SU-DHL-6 (cell line): Measurements from ENCODE around the gene PTPN14.

Experiments used
- CTCF ChIP-seq: fragments of 200-600 bp; sonication (generic); IDR thresholded peaks from one replicate; pipeline ENCODE4 v1.5.1; 2017; ENCODE audit warnings: antibody characterized with exemption, mild to moderate bottlenecking, low read length, moderate library complexity; ENCODE audit not compliant: insufficient read depth, poor library complexity, severe bottlenecking
- EZH2phosphoT487 ChIP-seq: fragments of 200-600 bp; sonication (generic), shearing (Covaris generic); conservative IDR thresholded peaks from 2 replicates; pipeline ENCODE4 v1.6.1; 2018; ENCODE audit warnings: mild to moderate bottlenecking, antibody characterized with exemption, low read length, moderate library complexity, mixed read lengths

GRCh38 chr1:214378492-214378891 lies 172.9 kb downstream of the PTPN14 start:
- no peak for TF ChIP-seq CTCF
- TF ChIP-seq EZH2phosphoT487 = no peak
